ENCODE data around the gene OR51B2.
"Not testable (repeated sequence)": the region's sequence is repeated elsewhere in the genome, so short reads cannot be mapped to it uniquely, and the experiment has no call there.

Gene OR51B2

GRCh38 chr11:5310423-5310822 lies 13.7 kb downstream of the OR51B2 start:
- DNase-seq (ENCODE audit: low read depth): no peak

GRCh38 chr11:5307256-5308019 lies 16.7 kb downstream of the OR51B2 start:
- DNase-seq (ENCODE audit: low read depth): no peak

GRCh38 chr11:5304046-5304445 lies 20.1 kb downstream of the OR51B2 start:
- DNase-seq (ENCODE audit: low read depth): no peak

- no peak for DNase-seq (ENCODE audit: low read depth)
Measured at GRCh38 chr11:5303626-5304025, 20.5 kb downstream of the OR51B2 start.

GRCh38 chr11:5301846-5302245 lies 22.3 kb downstream of the OR51B2 start, which contains the start of gene OR51B4:
TSS of gene OR51B4 (minus strand) at chr11:5301946. CDS start at chr11:5301946, 0 bp downstream.
- DNase-seq (ENCODE audit: low read depth): no peak

- no peak for DNase-seq (ENCODE audit: low read depth)
Measured at GRCh38 chr11:5300251-5300650, 23.8 kb downstream of the OR51B2 start.

GRCh38 chr11:5298451-5298850 lies 25.6 kb downstream of the OR51B2 start:
- no peak for DNase-seq (ENCODE audit: low read depth)

GRCh38 chr11:5297721-5298323 lies 26.3 kb downstream of the OR51B2 start:
- no peak for DNase-seq (ENCODE audit: low read depth)

- not testable (repeated sequence) for DNase-seq (ENCODE audit: low read depth)
Measured at GRCh38 chr11:5294342-5294995, 29.6 kb downstream of the OR51B2 start.

- DNase-seq (ENCODE audit: low read depth): no peak
Measured at GRCh38 chr11:5293028-5293427, 31.1 kb downstream of the OR51B2 start.

GRCh38 chr11:5291207-5291838 lies 32.8 kb downstream of the OR51B2 start:
- no peak for DNase-seq (ENCODE audit: low read depth)

- no peak for DNase-seq (ENCODE audit: low read depth)
Measured at GRCh38 chr11:5290106-5290505, 34.0 kb downstream of the OR51B2 start.

- no peak for DNase-seq (ENCODE audit: low read depth)
Measured at GRCh38 chr11:5289696-5290095, 34.4 kb downstream of the OR51B2 start.

- no peak for DNase-seq (ENCODE audit: low read depth)
Measured at GRCh38 chr11:5288906-5289550, 35.1 kb downstream of the OR51B2 start.

- DNase-seq (ENCODE audit: low read depth): no peak
Measured at GRCh38 chr11:5288108-5288905, 35.8 kb downstream of the OR51B2 start.

GRCh38 chr11:5286901-5287300 lies 37.2 kb downstream of the OR51B2 start:
- DNase-seq (ENCODE audit: low read depth): no peak

- DNase-seq (ENCODE audit: low read depth): no peak
Measured at GRCh38 chr11:5286351-5286750, 37.7 kb downstream of the OR51B2 start.

- no peak for DNase-seq (ENCODE audit: low read depth)
Measured at GRCh38 chr11:5285703-5286340, 38.3 kb downstream of the OR51B2 start.

GRCh38 chr11:5284637-5285036 lies 39.5 kb downstream of the OR51B2 start:
- DNase-seq (ENCODE audit: low read depth): no peak

GRCh38 chr11:5283882-5284281 lies 40.2 kb downstream of the OR51B2 start:
- no peak for DNase-seq (ENCODE audit: low read depth)

- no peak for DNase-seq (ENCODE audit: low read depth)
Measured at GRCh38 chr11:5283086-5283485, 41.0 kb downstream of the OR51B2 start.
